Caki2 (cell line): ENCODE results near the gene GABBR2. TPM values are rescaled to one million over a fixed set of nuclear protein-coding genes. Genes with fewer than 3 reads are reported as not detected.
"Not testable (repeated sequence)": the region's sequence is repeated elsewhere in the genome, so short reads cannot be mapped to it uniquely, and the experiment has no call there.

Experiments
- DNase-seq: peaks from one replicate; pipeline ENCODE4 v3.0.0-alpha.2; 2015; ENCODE audit warnings: low read depth
- in situ Hi-C: cut with HindIII; loops from 2 replicates; pipeline ENCODE4 v1.10.0; 2016; ENCODE audit warnings: low sequenced_read_pairs, low pct_unique_long_range_greater_than_20kb, mixed read lengths
- total RNA-seq: library from RNA; depleted of rRNA; stranded (reverse); fragments of >200 nt; shearing (Covaris generic); gene quantifications from 2 replicates; pipeline ENCODE4 v1.2.3, GENCODE V29; 2014; ENCODE audit warnings: low replicate concordance

GABBR2 gene
- total RNA-seq, 1 experiment from 2014 or later: 0.61 TPM

- DNase-seq: no peak
- in situ Hi-C loops: no loop called here
Observed at GRCh38 chr9:98692392-98692791, 16.3 kb downstream of the GABBR2 start.

- in situ Hi-C loops: no loop called here
- no peak for DNase-seq
Observed at GRCh38 chr9:98691890-98692289, 16.8 kb downstream of the GABBR2 start.

- in situ Hi-C loops: no loop called here
- DNase-seq: no peak
Observed at GRCh38 chr9:98690686-98691085, 18.0 kb downstream of the GABBR2 start.

- in situ Hi-C loops: no loop called here
- no peak for DNase-seq
Observed at GRCh38 chr9:98688710-98689495, 19.8 kb downstream of the GABBR2 start.

GRCh38 chr9:98687911-98688310, 20.8 kb downstream of the GABBR2 start:
- DNase-seq: no peak
- in situ Hi-C loops: no loop called here

GRCh38 chr9:98686961-98687855, 21.5 kb downstream of the GABBR2 start:
- DNase-seq: no peak
- in situ Hi-C loops: no loop called here

GRCh38 chr9:98684816-98685215, 23.9 kb downstream of the GABBR2 start:
- in situ Hi-C loops, DNase-seq: not testable (repeated sequence)

GRCh38 chr9:98678244-98678842, 30.4 kb downstream of the GABBR2 start:
- in situ Hi-C loops: no loop called here
- no peak for DNase-seq

- no peak for DNase-seq
Observed at GRCh38 chr9:98673681-98674080, 35.1 kb downstream of the GABBR2 start.

GRCh38 chr9:98667005-98667640, 41.6 kb downstream of the GABBR2 start:
- DNase-seq: no peak
- in situ Hi-C loops: no loop called here

More at GRCh38 chr9:98673681-98674080, 35.1 kb downstream of the GABBR2 start:
- in situ Hi-C loops: no loop called here

GRCh38 chr9:98665501-98665900, 43.2 kb downstream of the GABBR2 start:
- DNase-seq: no peak
- in situ Hi-C loops: no loop called here

- in situ Hi-C loops: no loop called here
- DNase-seq: no peak
Observed at GRCh38 chr9:98660541-98660940, 48.2 kb downstream of the GABBR2 start.

- no peak for DNase-seq
- in situ Hi-C loops: no loop called here
Observed at GRCh38 chr9:98658951-98659351, 49.8 kb downstream of the GABBR2 start.

- in situ Hi-C loops: no loop called here
- no peak for DNase-seq
Observed at GRCh38 chr9:98657897-98658296, 50.8 kb downstream of the GABBR2 start.

GRCh38 chr9:98656511-98656910, 52.2 kb downstream of the GABBR2 start:
- no peak for DNase-seq
- in situ Hi-C loops: no loop called here

GRCh38 chr9:98655428-98655827, 53.3 kb downstream of the GABBR2 start:
- in situ Hi-C loops, DNase-seq: not testable (repeated sequence)

- in situ Hi-C loops: no loop called here
- DNase-seq: no peak
Observed at GRCh38 chr9:98654247-98654646, 54.5 kb downstream of the GABBR2 start.

GRCh38 chr9:98652741-98653140, 56.0 kb downstream of the GABBR2 start:
- in situ Hi-C loops: no loop called here

More at GRCh38 chr9:98652741-98653140, 56.0 kb downstream of the GABBR2 start:
- DNase-seq: no peak
